A549 (cell line): Measurements from ENCODE around the gene GRID2. TPM values are rescaled to one million over a fixed set of nuclear protein-coding genes. Genes with fewer than 3 reads are reported as not detected.

Source experiments
- ATAC-seq, 2 experiments: fragments of 200-7000 bp in 1 of 2; fragments of >200 bp in 1 of 2; cut with Nextera tagmentation in 1 of 2; cut with Tn5 transposase in 1 of 2; 3 replicates each; pipeline versions ENCODE4 v1.8.0 to v1.9.1; 2018 to 2020; ENCODE audit warnings: mild to moderate bottlenecking in 1 of 2, moderate library complexity in 1 of 2
- CTCF ChIA-PET: fragments of 300-600 bp; sonication (Branson Sonifier 250); formaldehyde crosslinking; extraction: SDS; loops from one replicate; lab custom pipeline; 2021; ENCODE audit warnings: antibody characterized with exemption, inconsistent platforms; lab: Yijun Ruan, JAX
- POLR2A ChIA-PET: fragments of 350-600 bp; formaldehyde crosslinking; extraction: SDS; loops from one replicate; lab custom pipeline; 2021; ENCODE audit warnings: antibody characterized with exemption, inconsistent platforms; lab: Yijun Ruan, JAX
- DNase-seq, 2 experiments: peaks; one replicate each; pipeline versions ENCODE4 v3.0.0 to v3.0.0-alpha.2; 2011 to 2016; ENCODE audit warnings: low read depth in 1 of 2, low spot score in 1 of 2
- FAIRE-seq: peaks from 2 replicates; lab custom pipeline; 2011; peaks lifted over from hg19 to GRCh38; lab: Jason Lieb, UNC
- H3K27ac ChIP-seq, 2 experiments: fragments of >200 bp; sonication (Bioruptor Twin); formaldehyde crosslinking; 3 replicates each; pipeline ENCODE4 v1.5.1; 2016 to 2017
- H3K4me1 ChIP-seq: fragments of >200 bp; sonication (Bioruptor Twin); formaldehyde crosslinking; 3 replicates; pipeline ENCODE4 v1.6.1; 2016
- H3K4me2 ChIP-seq: fragments of >200 bp; sonication (Bioruptor Twin); formaldehyde crosslinking; 3 replicates; pipeline ENCODE4 v1.6.1; 2016
- H3K4me3 ChIP-seq: fragments of >200 bp; sonication (Bioruptor Twin); formaldehyde crosslinking; 3 replicates; pipeline ENCODE4 v1.5.1; 2016
- H3K9me3 ChIP-seq: fragments of >200 bp; sonication (Bioruptor Twin); formaldehyde crosslinking; 3 replicates; pipeline ENCODE4 v1.6.1; 2016
- CBX8 ChIP-seq: fragments of 200-600 bp; sonication (generic); IDR thresholded peaks from 2 replicates; pipeline ENCODE4 v1.6.1; 2016
- CHD2 ChIP-seq: fragments of 150-350 bp; IDR thresholded peaks from 2 replicates; pipeline ENCODE4 v1.6.1; 2014; ENCODE audit warnings: low read length; ENCODE audit not compliant: partially characterized antibody
- E2F6 ChIP-seq: IDR thresholded peaks from 2 replicates; pipeline ENCODE4 v1.6.1; 2012; ENCODE audit warnings: low read depth, borderline replicate concordance
- EHF ChIP-seq: fragments of 250-450 bp; sonication (Bioruptor Pico); IDR thresholded peaks from 2 replicates; pipeline ENCODE4 v1.5.0; 2020; ENCODE audit warnings: mild to moderate bottlenecking
- ESRRA ChIP-seq: fragments of 150-350 bp; IDR thresholded peaks from 2 replicates; pipeline ENCODE4 v1.6.1; 2014; ENCODE audit warnings: mild to moderate bottlenecking, low read length, borderline replicate concordance
- FOSB ChIP-seq: fragments of 250-450 bp; sonication (Bioruptor Pico); IDR thresholded peaks from 2 replicates; pipeline ENCODE4 v1.5.0; 2020; ENCODE audit warnings: mild to moderate bottlenecking, moderate library complexity
- FOSL2 ChIP-seq, 2 experiments: fragments of 450-650 bp in 1 of 2; fragments of >200 bp in 1 of 2; sonication (Bioruptor Twin) in 1 of 2; formaldehyde crosslinking; IDR thresholded peaks; 2 replicates each; pipeline versions ENCODE4 v1.5.0 to v1.6.1; 2016 to 2020; ENCODE audit warnings: mild to moderate bottlenecking in 1 of 2, moderate library complexity in 1 of 2
- GATA3 ChIP-seq: IDR thresholded peaks from 2 replicates; pipeline ENCODE4 v1.6.1; 2012; ENCODE audit warnings: borderline replicate concordance
- HEYL ChIP-seq: fragments of 250-450 bp; sonication (Bioruptor Pico); IDR thresholded peaks from 2 replicates; pipeline ENCODE4 v1.8.0; 2021; ENCODE audit warnings: mild to moderate bottlenecking, moderate library complexity
- MAZ ChIP-seq: fragments of 150-350 bp; IDR thresholded peaks from 2 replicates; pipeline ENCODE4 v1.6.1; 2014; ENCODE audit warnings: antibody characterized with exemption, low read depth, low read length, borderline replicate concordance
- MYC ChIP-seq: IDR thresholded peaks from 2 replicates; pipeline ENCODE4 v1.6.1; 2012; ENCODE audit warnings: mild to moderate bottlenecking, inconsistent platforms, low read length, improper control_type of control experiment, borderline replicate concordance
- NPAS2 ChIP-seq: fragments of 250-450 bp; sonication (Bioruptor Pico); IDR thresholded peaks from 2 replicates; pipeline ENCODE4 v1.8.0; 2022; ENCODE audit warnings: mild to moderate bottlenecking, moderate library complexity, borderline replicate concordance
- PBX3 ChIP-seq: IDR thresholded peaks from 2 replicates; pipeline ENCODE4 v1.6.1; 2012
- POLR2AphosphoS2 ChIP-seq: conservative IDR thresholded peaks from 2 replicates; pipeline ENCODE4 v1.6.1; 2012; ENCODE audit warnings: low read length, improper control_type of control experiment, inconsistent platforms
- RARB ChIP-seq: fragments of 250-450 bp; sonication (Bioruptor Pico); IDR thresholded peaks from 2 replicates; pipeline ENCODE4 v1.8.0; 2021; ENCODE audit warnings: mild to moderate bottlenecking, moderate library complexity
- RCOR1 ChIP-seq: fragments of 150-350 bp; IDR thresholded peaks from 2 replicates; pipeline ENCODE4 v1.6.1; 2014; ENCODE audit warnings: antibody characterized with exemption, low read length, low read depth
- ZC3H11A ChIP-seq: fragments of 450-650 bp; IDR thresholded peaks from 2 replicates; pipeline ENCODE4 v1.6.1; 2014; ENCODE audit warnings: antibody characterized with exemption, mild to moderate bottlenecking
- ZNF302 ChIP-seq: fragments of 250-450 bp; sonication (Bioruptor Pico); IDR thresholded peaks from 2 replicates; pipeline ENCODE4 v1.9.0; 2021; ENCODE audit warnings: inconsistent platforms, mild to moderate bottlenecking, moderate library complexity
- WGBS: methylation state at CpG from one replicate; pipeline ENCODE4 v1.1.6; 2017; ENCODE audit errors: missing lambda C conversion rate; 5-methylcytosine and 5-hydroxymethylcytosine counted together
- polyA plus RNA-seq, 4 experiments: library from polyadenylated mRNA; depleted of rRNA in 3 of 4; stranded (reverse); fragments of >200 nt; fragmentation: RNase III in 1 of 4; extraction: RNeasy Plus Mini Kit Qiagen cat#74134 plus additional on column Dnase treatment in 1 of 4; gene quantifications; 2 replicates in 3 of 4; 3 replicates in 1 of 4; pipeline ENCODE4 v1.2.3, GENCODE V29; 2011 to 2017
- TF ChIP-seq, protein P1 (sequence below): fragments of 250-450 bp; sonication (Bioruptor Pico); IDR thresholded peaks from 2 replicates; pipeline ENCODE4 v1.5.0; 2021; ENCODE audit warnings: mild to moderate bottlenecking, moderate library complexity, borderline replicate concordance
- TF ChIP-seq, protein P2 (sequence below): fragments of >200 bp; sonication (Bioruptor Twin); formaldehyde crosslinking; IDR thresholded peaks from 2 replicates; pipeline ENCODE4 v1.6.1; 2016

The GRID2 gene
- polyA plus RNA-seq, 2 of the 4 experiments (the other 2 are of a cell fraction): not detected

DNA sequence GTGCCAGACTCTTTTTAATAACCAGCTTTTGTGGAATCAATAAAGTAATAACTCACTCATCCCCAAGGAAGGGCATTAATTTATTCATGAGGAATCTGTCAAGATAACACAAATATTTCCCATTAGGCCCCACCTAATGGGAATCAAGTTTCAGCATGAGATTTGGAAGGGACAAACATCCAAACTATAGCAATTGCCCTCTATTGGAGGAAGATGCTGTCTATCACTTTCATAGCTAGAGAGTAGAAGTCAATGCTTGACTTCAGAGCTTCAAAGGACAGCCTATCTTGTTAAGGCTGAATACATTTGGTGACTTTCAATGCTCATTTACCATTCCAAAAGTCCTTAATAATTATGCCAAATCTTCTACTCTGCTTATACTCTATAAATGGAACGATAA is 1439.9 kb downstream of the GRID2 start:
- POLR2A ChIA-PET: no interaction called here
- Histone ChIP-seq H3K27ac (no peak overlapping the region), H3K4me2 (no peak overlapping the region), H3K4me1 (no peaks in the 10 kb centered on the region), H3K9me3 (no peaks in the 10 kb centered on the region), H3K4me3 (no peak overlapping the region)
- CTCF ChIA-PET: no interaction called here
- no peak for TF ChIP-seq FOSB
- no peak for TF ChIP-seq ESRRA
- TF ChIP-seq E2F6: no peak
- TF ChIP-seq, protein P1, sequence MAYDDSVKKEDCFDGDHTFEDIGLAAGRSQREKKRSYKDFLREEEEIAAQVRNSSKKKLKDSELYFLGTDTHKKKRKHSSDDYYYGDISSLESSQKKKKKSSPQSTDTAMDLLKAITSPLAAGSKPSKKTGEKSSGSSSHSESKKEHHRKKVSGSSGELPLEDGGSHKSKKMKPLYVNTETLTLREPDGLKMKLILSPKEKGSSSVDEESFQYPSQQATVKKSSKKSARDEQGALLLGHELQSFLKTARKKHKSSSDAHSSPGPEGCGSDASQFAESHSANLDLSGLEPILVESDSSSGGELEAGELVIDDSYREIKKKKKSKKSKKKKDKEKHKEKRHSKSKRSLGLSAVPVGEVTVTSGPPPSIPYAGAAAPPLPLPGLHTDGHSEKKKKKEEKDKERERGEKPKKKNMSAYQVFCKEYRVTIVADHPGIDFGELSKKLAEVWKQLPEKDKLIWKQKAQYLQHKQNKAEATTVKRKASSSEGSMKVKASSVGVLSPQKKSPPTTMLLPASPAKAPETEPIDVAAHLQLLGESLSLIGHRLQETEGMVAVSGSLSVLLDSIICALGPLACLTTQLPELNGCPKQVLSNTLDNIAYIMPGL: no peak
- TF ChIP-seq MYC: no peak
- WGBS: 11% methylated on average over 1 of the region's 1 CpG
- no peak for FAIRE-seq
- no peak for ATAC-seq
- no peak for DNase-seq

DNA sequence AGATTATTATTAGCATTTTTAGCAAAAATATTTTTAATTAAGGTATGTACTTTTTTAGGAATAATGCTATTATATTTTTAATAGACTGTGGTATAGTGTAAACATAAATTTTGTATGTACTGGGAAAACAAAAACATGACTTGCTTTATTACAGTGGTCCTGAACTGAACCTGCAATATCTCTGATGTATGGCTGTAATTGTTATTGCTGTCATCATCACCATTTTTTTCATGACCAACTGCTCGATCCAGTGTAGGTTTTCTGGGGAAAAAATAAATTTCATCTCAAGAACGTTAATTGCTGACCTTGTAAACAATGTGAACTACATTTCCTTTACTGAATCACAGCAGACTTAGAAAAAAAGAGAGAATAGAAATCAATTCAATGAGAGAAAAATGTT is 1441.2 kb downstream of the GRID2 start:
- DNase-seq: no peak
- ATAC-seq: no peak
- Histone ChIP-seq H3K9me3 (no peaks in the 10 kb centered on the region), H3K4me2 (no peak overlapping the region), H3K27ac (no peak overlapping the region), H3K4me3 (no peak overlapping the region), H3K4me1 (no peaks in the 10 kb centered on the region)
- no peak for FAIRE-seq
- TF ChIP-seq, protein P1: no peak
- TF ChIP-seq FOSL2 (IDR thresholded peaks at IDR 0.05): no peak
- no peak for TF ChIP-seq FOSL2 (CRISPR knock-in tag; IDR thresholded peaks at IDR 0.05)
- TF ChIP-seq ZNF302: no peak
- no peak for TF ChIP-seq CBX8
- TF ChIP-seq EHF (CRISPR knock-in tag): no peak
- TF ChIP-seq RCOR1: no peak
- TF ChIP-seq PBX3: no peak
- TF ChIP-seq, protein P2, sequence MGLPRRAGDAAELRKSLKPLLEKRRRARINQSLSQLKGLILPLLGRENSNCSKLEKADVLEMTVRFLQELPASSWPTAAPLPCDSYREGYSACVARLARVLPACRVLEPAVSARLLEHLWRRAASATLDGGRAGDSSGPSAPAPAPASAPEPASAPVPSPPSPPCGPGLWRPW: no peak
- no peak for TF ChIP-seq MAZ
- TF ChIP-seq POLR2AphosphoS2: no peak
- no peak for TF ChIP-seq RARB
- TF ChIP-seq HEYL (CRISPR knock-in tag): no peak
- no peak for TF ChIP-seq E2F6
- no peak for TF ChIP-seq CHD2
- TF ChIP-seq NPAS2 (CRISPR knock-in tag): no peak
- TF ChIP-seq ZC3H11A: no peak
- TF ChIP-seq GATA3: no peak
- ChIA-PET CTCF (no interaction called here), POLR2A (no interaction called here)
- 9% methylated on average over 2 of the region's 2 CpGs for WGBS
